ENCODE results near the gene DPP7.

DNA sequence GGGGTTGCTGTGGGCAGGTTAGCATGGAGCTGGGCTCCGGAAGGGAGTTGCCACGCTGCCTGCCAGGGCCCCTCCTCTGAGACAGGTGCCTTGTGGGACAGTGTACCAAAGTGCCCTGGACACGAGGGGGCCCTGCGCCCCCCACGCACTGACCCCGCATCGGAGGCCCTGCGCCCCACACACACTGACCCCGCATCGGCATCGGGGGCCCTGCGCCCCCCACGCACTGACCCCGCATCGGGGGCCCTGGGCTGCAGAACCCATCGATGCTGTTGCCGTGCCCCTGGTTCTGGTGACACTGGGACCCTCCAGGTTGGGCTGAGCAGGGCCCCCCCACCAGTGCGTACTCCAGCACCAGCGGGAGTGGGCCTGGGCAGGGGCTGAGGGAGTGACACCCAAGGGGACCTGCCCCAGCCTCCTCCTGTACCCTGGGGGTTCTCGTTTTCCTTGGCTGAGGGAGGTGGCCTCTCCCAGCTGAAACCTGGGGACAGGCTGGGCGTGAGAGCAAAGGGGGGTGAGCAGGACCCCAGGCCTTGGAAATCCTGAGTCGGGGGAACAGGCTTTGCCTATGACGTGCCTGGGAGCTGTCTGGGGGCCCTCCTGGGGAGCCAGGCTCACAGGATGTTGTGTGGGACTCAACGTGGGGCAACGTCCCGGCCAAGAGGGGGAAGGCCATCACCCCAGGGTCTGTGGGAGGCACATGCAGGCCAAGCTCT lies 51.1 kb downstream of the DPP7 start:
- TF ChIP-seq, protein P1, sequence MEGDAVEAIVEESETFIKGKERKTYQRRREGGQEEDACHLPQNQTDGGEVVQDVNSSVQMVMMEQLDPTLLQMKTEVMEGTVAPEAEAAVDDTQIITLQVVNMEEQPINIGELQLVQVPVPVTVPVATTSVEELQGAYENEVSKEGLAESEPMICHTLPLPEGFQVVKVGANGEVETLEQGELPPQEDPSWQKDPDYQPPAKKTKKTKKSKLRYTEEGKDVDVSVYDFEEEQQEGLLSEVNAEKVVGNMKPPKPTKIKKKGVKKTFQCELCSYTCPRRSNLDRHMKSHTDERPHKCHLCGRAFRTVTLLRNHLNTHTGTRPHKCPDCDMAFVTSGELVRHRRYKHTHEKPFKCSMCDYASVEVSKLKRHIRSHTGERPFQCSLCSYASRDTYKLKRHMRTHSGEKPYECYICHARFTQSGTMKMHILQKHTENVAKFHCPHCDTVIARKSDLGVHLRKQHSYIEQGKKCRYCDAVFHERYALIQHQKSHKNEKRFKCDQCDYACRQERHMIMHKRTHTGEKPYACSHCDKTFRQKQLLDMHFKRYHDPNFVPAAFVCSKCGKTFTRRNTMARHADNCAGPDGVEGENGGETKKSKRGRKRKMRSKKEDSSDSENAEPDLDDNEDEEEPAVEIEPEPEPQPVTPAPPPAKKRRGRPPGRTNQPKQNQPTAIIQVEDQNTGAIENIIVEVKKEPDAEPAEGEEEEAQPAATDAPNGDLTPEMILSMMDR (conservative IDR thresholded peaks at IDR 0.05 in 1 of 2, IDR thresholded peaks at IDR 0.05 in 1 of 2; ENCODE audit: extremely low read depth in 1 of 2, insufficient read depth in 1 of 2, low read depth in 1 of 2, low read length in 2 of 2): no peak
- TF ChIP-seq EZH2 (IDR thresholded peaks at IDR 0.05; ENCODE audit: borderline replicate concordance, low read length): no peak
